A549 (cell line): ENCODE results near the gene TMPRSS9. TPM values are rescaled to one million over a fixed set of nuclear protein-coding genes. Genes with fewer than 3 reads are reported as not detected.

ENCODE experiments used
- ATAC-seq, 2 experiments: fragments of 200-7000 bp in 1 of 2; fragments of >200 bp in 1 of 2; cut with Nextera tagmentation in 1 of 2; cut with Tn5 transposase in 1 of 2; 3 replicates each; pipeline versions ENCODE4 v1.8.0 to v1.9.1; 2018 to 2020; ENCODE audit warnings: mild to moderate bottlenecking in 1 of 2, moderate library complexity in 1 of 2
- CTCF ChIA-PET: fragments of 300-600 bp; sonication (Branson Sonifier 250); formaldehyde crosslinking; extraction: SDS; loops from one replicate; lab custom pipeline; 2021; ENCODE audit warnings: antibody characterized with exemption, inconsistent platforms; lab: Yijun Ruan, JAX
- POLR2A ChIA-PET: fragments of 350-600 bp; formaldehyde crosslinking; extraction: SDS; loops from one replicate; lab custom pipeline; 2021; ENCODE audit warnings: antibody characterized with exemption, inconsistent platforms; lab: Yijun Ruan, JAX
- DNase-seq, 2 experiments: peaks; one replicate each; pipeline versions ENCODE4 v3.0.0 to v3.0.0-alpha.2; 2011 to 2016; ENCODE audit warnings: low read depth in 1 of 2, low spot score in 1 of 2
- FAIRE-seq: peaks from 2 replicates; lab custom pipeline; 2011; peaks lifted over from hg19 to GRCh38; lab: Jason Lieb, UNC
- H3K27ac ChIP-seq, 2 experiments: fragments of >200 bp; sonication (Bioruptor Twin); formaldehyde crosslinking; 3 replicates each; pipeline ENCODE4 v1.5.1; 2016 to 2017
- H3K4me1 ChIP-seq: fragments of >200 bp; sonication (Bioruptor Twin); formaldehyde crosslinking; 3 replicates; pipeline ENCODE4 v1.6.1; 2016
- H3K4me2 ChIP-seq: fragments of >200 bp; sonication (Bioruptor Twin); formaldehyde crosslinking; 3 replicates; pipeline ENCODE4 v1.6.1; 2016
- H3K4me3 ChIP-seq: fragments of >200 bp; sonication (Bioruptor Twin); formaldehyde crosslinking; 3 replicates; pipeline ENCODE4 v1.5.1; 2016
- H3K9me3 ChIP-seq: fragments of >200 bp; sonication (Bioruptor Twin); formaldehyde crosslinking; 3 replicates; pipeline ENCODE4 v1.6.1; 2016
- CBX2 ChIP-seq: fragments of 200-600 bp; sonication (generic); IDR thresholded peaks from 2 replicates; pipeline ENCODE4 v1.6.1; 2016; ENCODE audit warnings: low read depth, mild to moderate bottlenecking, borderline replicate concordance
- CEBPB ChIP-seq, 2 experiments: fragments of >200 bp in 1 of 2; sonication (Bioruptor Twin) in 1 of 2; formaldehyde crosslinking in 1 of 2; IDR thresholded peaks; 2 replicates each; pipeline ENCODE4 v1.6.1; 2012 to 2016
- CHD4 ChIP-seq: fragments of 200-600 bp; sonication (generic); IDR thresholded peaks from 2 replicates; pipeline ENCODE4 v1.6.1; 2016; ENCODE audit warnings: antibody characterized with exemption, mild to moderate bottlenecking, borderline replicate concordance
- EHF ChIP-seq: fragments of 250-450 bp; sonication (Bioruptor Pico); IDR thresholded peaks from 2 replicates; pipeline ENCODE4 v1.5.0; 2020; ENCODE audit warnings: mild to moderate bottlenecking
- EHMT2 ChIP-seq: fragments of 200-600 bp; sonication (generic); IDR thresholded peaks from 2 replicates; pipeline ENCODE4 v1.6.1; 2016; ENCODE audit warnings: antibody characterized with exemption, low read depth, mild to moderate bottlenecking, moderate library complexity
- ESRRA ChIP-seq: fragments of 150-350 bp; IDR thresholded peaks from 2 replicates; pipeline ENCODE4 v1.6.1; 2014; ENCODE audit warnings: mild to moderate bottlenecking, low read length, borderline replicate concordance
- FOSB ChIP-seq: fragments of 250-450 bp; sonication (Bioruptor Pico); IDR thresholded peaks from 2 replicates; pipeline ENCODE4 v1.5.0; 2020; ENCODE audit warnings: mild to moderate bottlenecking, moderate library complexity
- GATA3 ChIP-seq: IDR thresholded peaks from 2 replicates; pipeline ENCODE4 v1.6.1; 2012; ENCODE audit warnings: borderline replicate concordance
- HES2 ChIP-seq: fragments of >200 bp; sonication (Bioruptor Twin); formaldehyde crosslinking; IDR thresholded peaks from 2 replicates; pipeline ENCODE4 v1.6.1; 2016
- HOXA7 ChIP-seq: fragments of 250-450 bp; sonication (Bioruptor Pico); IDR thresholded peaks from 2 replicates; pipeline ENCODE4 v1.5.0; 2020; ENCODE audit warnings: mild to moderate bottlenecking, moderate library complexity
- HOXB13 ChIP-seq: fragments of 250-450 bp; sonication (Bioruptor Pico); IDR thresholded peaks from 2 replicates; pipeline ENCODE4 v1.5.0; 2020; ENCODE audit warnings: low read depth, mild to moderate bottlenecking, moderate library complexity
- HOXB5 ChIP-seq: fragments of 250-450 bp; sonication (Bioruptor Pico); IDR thresholded peaks from 2 replicates; pipeline ENCODE4 v1.5.0; 2020; ENCODE audit warnings: mild to moderate bottlenecking, moderate library complexity
- KDM1A ChIP-seq: fragments of 200-600 bp; sonication (generic); IDR thresholded peaks from 2 replicates; pipeline ENCODE4 v1.6.1; 2016; ENCODE audit warnings: low read depth, mild to moderate bottlenecking
- MAX ChIP-seq: IDR thresholded peaks from 2 replicates; pipeline ENCODE4 v1.6.1; 2012
- NFE2L2 ChIP-seq: fragments of 150-350 bp; conservative IDR thresholded peaks from 2 replicates; pipeline ENCODE4 v1.6.1; 2014; ENCODE audit warnings: low read length
- NR3C1 ChIP-seq: fragments of >200 bp; sonication (Bioruptor Twin); formaldehyde crosslinking; IDR thresholded peaks from 3 replicates; pipeline ENCODE4 v1.6.1; 2017
- RCOR1 ChIP-seq: fragments of 150-350 bp; IDR thresholded peaks from 2 replicates; pipeline ENCODE4 v1.6.1; 2014; ENCODE audit warnings: antibody characterized with exemption, low read length, low read depth
- TP53 ChIP-seq: fragments of 250-450 bp; sonication (Bioruptor Pico); IDR thresholded peaks from 2 replicates; pipeline ENCODE4 v1.5.0; 2021; ENCODE audit warnings: mild to moderate bottlenecking, moderate library complexity
- ZC3H11A ChIP-seq: fragments of 450-650 bp; IDR thresholded peaks from 2 replicates; pipeline ENCODE4 v1.6.1; 2014; ENCODE audit warnings: antibody characterized with exemption, mild to moderate bottlenecking
- ZFP36 ChIP-seq: fragments of 450-650 bp; IDR thresholded peaks from 2 replicates; pipeline ENCODE4 v1.6.1; 2014; ENCODE audit warnings: borderline replicate concordance; ENCODE audit not compliant: partially characterized antibody
- WGBS: methylation state at CpG from one replicate; pipeline ENCODE4 v1.1.6; 2017; ENCODE audit errors: missing lambda C conversion rate; 5-methylcytosine and 5-hydroxymethylcytosine counted together
- polyA plus RNA-seq, 4 experiments: library from polyadenylated mRNA; depleted of rRNA in 3 of 4; stranded (reverse); fragments of >200 nt; fragmentation: RNase III in 1 of 4; extraction: RNeasy Plus Mini Kit Qiagen cat#74134 plus additional on column Dnase treatment in 1 of 4; gene quantifications; 2 replicates in 3 of 4; 3 replicates in 1 of 4; pipeline ENCODE4 v1.2.3, GENCODE V29; 2011 to 2017

The TMPRSS9 gene
- polyA plus RNA-seq, 2 of the 4 experiments (the other 2 are of a cell fraction), result 0.01 TPM; not detected in 1

- ChIA-PET CTCF (interaction anchor here (1.5 kb wide), 1 partner anchor 30 kb away, joined by 3 read pairs; no protein-coding TSS in a partner anchor), POLR2A (no interaction called here)
- Histone ChIP-seq H3K4me3 (no peak overlapping the region), H3K4me2 (no peak overlapping the region), H3K9me3 (no peaks in the 10 kb centered on the region), H3K4me1 (no peaks in the 10 kb centered on the region), H3K27ac (no peak overlapping the region)
- TF ChIP-seq RCOR1 (no peak), KDM1A (no peak), EHF (CRISPR knock-in tag) (no peak), GATA3 (no peak), CBX2 (no peak), CHD4 (no peak)
- DNase-seq, result no peak
- no peak; a peak in 2 of 6 replicates for ATAC-seq
- 93% methylated on average over 25 of the region's 33 CpGs for WGBS
- FAIRE-seq, result no peak
Observed at GRCh38 chr19:2336528-2337328, 23.3 kb upstream of the TMPRSS9 start.

- Histone ChIP-seq H3K27ac (no peak overlapping the region), H3K4me2 (no peak overlapping the region), H3K4me3 (no peak overlapping the region), H3K9me3 (no peaks in the 10 kb centered on the region), H3K4me1 (no peaks in the 10 kb centered on the region)
- POLR2A ChIA-PET, result no interaction called here
- CTCF ChIA-PET, result interaction anchor here (1.1 to 1.5 kb wide), 2 partner anchors 29 to 299 kb away, joined by 3 to 4 read pairs; no protein-coding TSS in a partner anchor
- FAIRE-seq (no peak), DNase-seq (no peak), ATAC-seq (peak in 1 of 2 experiments; percentile 74; a peak in 3 of 6 replicates)
- TF ChIP-seq HOXB5 (no peak), MAX (no peak), CBX2 (no peak), ESRRA (no peak), CEBPB (IDR thresholded peaks at IDR 0.05) (no peak)
- 67% methylated on average over 9 of the region's 19 CpGs for WGBS
Observed at GRCh38 chr19:2337329-2337707, 22.7 kb upstream of the TMPRSS9 start.

GRCh38 chr19:2338055-2338615 is 21.9 kb upstream of the TMPRSS9 start:
- Histone ChIP-seq H3K4me3 (no peak overlapping the region), H3K9me3 (no peaks in the 10 kb centered on the region)
- DNase-seq, result no peak
- POLR2A ChIA-PET, result no interaction called here
- TF ChIP-seq FOSB (CRISPR knock-in tag) (no peak), HOXB13 (CRISPR knock-in tag) (no peak), NR3C1 (no peak), TP53 (CRISPR knock-in tag) (no peak), ZC3H11A (no peak), NFE2L2 (no peak), ZFP36 (no peak), KDM1A (no peak), HES2 (no peak), HOXA7 (no peak), EHMT2 (no peak)
- TF ChIP-seq, all 56 proteins: peak for 0
- H3K27ac ChIP-seq, result no peak overlapping the region
- no peak for FAIRE-seq
- no peak overlapping the region for H3K4me2 ChIP-seq
- CTCF ChIA-PET, result interaction anchor here (0.5 to 1.5 kb wide), 4 partner anchors 28 to 375 kb away, joined by 3 to 4 read pairs (median 4); no protein-coding TSS in a partner anchor
- 96% methylated on average over 9 of the region's 21 CpGs for WGBS
- no peak for ATAC-seq
- H3K4me1 ChIP-seq, result no peaks in the 10 kb centered on the region
